Body of pancreas (tissue), 4 donors: ENCODE data around the gene HS3ST4.

Experiments
- POLR2A ChIP-seq, 3 donors: fragments of 450-650 bp; IDR thresholded peaks; one replicate each; pipeline ENCODE4 v1.6.1; 2016; ENCODE audit warnings: antibody characterized with exemption in 3 of 3, mild to moderate bottlenecking in 2 of 3
- TF ChIP-seq, protein P1 (sequence below), 7 experiments: fragments of 450-650 bp in 4 of 7; fragments of 200-600 bp in 3 of 7; sonication (generic) in 3 of 7; IDR thresholded peaks; one replicate each; pipeline ENCODE4 v1.5.1; 2016 to 2019; ENCODE audit warnings: antibody characterized with exemption in 7 of 7

GRCh38 chr16:25996052-25996451 is 304.3 kb downstream of the HS3ST4 start:
- TF ChIP-seq, protein P1, sequence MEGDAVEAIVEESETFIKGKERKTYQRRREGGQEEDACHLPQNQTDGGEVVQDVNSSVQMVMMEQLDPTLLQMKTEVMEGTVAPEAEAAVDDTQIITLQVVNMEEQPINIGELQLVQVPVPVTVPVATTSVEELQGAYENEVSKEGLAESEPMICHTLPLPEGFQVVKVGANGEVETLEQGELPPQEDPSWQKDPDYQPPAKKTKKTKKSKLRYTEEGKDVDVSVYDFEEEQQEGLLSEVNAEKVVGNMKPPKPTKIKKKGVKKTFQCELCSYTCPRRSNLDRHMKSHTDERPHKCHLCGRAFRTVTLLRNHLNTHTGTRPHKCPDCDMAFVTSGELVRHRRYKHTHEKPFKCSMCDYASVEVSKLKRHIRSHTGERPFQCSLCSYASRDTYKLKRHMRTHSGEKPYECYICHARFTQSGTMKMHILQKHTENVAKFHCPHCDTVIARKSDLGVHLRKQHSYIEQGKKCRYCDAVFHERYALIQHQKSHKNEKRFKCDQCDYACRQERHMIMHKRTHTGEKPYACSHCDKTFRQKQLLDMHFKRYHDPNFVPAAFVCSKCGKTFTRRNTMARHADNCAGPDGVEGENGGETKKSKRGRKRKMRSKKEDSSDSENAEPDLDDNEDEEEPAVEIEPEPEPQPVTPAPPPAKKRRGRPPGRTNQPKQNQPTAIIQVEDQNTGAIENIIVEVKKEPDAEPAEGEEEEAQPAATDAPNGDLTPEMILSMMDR (IDR thresholded peaks at IDR 0.05): no peak
- TF ChIP-seq POLR2A (IDR thresholded peaks at IDR 0.05): no peak
